GM19455 (cell line): Measurements from ENCODE around the gene MYL12A.
A peak's percentile ranks its signal among the peaks of the same experiment; 100 is the strongest.
"Not testable (repeated sequence)": the region's sequence is repeated elsewhere in the genome, so short reads cannot be mapped to it uniquely, and the experiment has no call there.

Experiments
- ATAC-seq: cut with Tn5 transposase; IDR thresholded peaks from one replicate; pipeline ENCODE4 v1.9.1; 2021; ENCODE audit not compliant: unreplicated experiment

MYL12A gene

DNA sequence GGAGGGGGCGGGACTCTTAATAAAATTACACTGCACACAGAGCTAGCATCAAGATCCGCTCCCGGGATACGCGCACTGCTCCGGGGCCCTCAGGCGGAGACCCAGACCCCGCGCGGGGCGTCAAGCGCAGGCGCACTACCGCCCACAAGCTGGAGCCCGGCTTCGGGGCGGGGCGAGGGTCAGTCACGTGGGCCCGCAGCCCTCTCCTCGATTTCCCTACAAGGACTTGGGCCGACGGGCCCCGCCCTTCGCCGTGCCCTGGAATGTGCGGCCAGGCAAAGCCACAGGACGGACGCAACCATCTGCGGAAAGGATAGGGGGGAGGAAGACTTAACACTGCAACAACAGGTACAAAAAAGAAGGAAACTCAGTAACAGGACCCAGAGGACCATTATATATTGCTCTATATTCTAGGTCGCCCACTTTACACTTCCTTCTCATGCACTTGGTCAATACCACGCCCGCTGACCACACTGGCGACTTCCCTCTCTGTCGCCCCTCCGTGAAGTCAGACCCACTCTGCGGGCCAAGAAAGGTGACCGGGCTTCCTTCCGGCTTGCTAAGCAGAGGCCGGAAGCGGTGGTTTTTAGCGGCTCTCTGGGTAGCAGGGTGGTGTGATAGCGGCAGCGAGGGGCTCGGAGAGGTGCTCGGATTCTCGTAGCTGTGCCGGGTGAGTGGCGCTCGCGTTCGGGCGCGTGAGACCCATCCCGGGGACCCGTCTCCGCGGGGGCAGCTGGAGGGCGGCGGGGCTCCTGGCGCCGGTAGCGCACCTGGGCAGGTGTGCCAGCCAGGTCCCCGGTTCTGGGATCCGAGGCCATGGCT lies at the start of gene MYL12A:
Gene MYL12A, plus strand, starts transcription at position 562 of the 822 bp plus-strand sequence. CDS start 5,447 bp downstream, outside the sequence.
- peak; percentile 81 for ATAC-seq

DNA sequence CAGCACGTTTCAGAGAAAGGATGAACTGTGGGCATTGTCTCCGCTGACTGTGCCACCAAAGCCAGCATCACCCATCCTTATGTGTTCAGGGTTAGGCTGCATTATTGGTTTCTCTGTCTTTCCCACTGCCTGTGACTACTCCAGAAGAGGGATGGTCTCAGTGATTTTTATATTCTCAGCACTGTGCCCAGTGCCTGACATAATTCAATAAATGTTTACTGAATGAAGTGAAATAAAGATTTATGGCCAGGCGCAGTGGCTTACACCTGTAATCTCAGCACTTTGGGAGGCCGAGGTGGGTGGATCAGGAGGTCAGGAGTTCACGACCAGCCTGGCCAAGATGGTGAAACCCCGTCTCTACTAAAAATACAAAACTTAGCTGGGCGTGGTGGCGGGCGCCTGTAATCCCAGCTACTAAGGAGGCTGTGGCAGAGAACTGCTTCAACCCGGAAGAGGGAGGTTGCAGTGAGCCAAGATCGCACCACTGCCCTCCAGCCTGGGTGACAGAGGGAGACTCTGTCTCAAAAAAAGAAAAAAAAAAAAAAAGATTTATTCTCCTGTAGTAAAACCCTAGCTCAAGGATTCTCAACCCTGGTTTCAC lies 49.2 kb upstream of the MYL12A start:
- ATAC-seq, result not testable (repeated sequence)

DNA sequence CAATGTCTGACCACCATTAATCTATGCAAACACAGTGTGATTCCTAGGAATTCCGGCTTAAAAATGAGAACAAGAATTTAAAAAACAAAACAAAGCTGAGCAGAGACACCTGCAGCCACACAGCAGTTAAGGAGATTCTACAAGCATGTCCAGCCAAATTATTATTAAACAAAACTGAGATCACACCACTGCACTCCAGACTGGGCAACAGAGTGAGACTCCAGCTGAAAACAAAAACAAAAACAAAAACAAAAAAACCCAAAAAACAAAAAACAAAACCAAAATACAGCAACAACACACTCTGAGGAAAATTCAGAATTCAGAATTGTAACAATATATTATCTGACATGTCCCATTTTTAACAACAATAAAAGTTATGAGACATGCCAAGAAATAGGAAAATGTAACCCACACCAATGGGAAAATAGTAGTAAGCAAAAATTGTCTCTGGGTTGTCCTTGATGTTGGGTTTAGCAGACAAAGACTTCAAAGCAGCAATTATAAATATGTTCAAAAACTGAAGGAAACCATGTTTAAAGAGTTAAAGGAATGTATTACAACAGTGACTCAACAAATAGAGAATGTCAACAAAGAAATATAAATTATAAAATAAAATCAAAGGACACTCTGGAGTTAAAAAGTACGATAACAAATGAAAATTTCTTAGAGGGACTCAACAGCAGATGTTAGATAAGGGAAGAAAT lies 47.5 kb upstream of the MYL12A start:
- no peak for ATAC-seq

DNA sequence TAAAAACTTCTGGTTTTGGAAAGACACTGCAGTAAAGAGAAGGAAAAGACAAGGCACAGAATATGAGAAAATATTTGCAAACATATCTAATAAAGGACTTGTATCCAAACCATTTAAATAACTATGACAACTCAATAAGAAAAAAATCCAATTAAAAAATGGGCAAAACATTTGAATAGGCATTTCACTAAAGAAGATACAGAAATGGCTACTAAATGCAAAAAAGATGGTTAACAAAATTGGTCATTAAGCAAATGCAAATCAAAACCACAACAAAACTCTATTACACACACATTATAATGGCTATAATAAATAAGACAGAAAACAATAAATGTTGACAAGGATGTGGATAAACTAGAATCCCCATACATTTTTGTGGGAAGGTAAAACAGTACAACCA lies 42.4 kb upstream of the MYL12A start:
- no peak for ATAC-seq

DNA sequence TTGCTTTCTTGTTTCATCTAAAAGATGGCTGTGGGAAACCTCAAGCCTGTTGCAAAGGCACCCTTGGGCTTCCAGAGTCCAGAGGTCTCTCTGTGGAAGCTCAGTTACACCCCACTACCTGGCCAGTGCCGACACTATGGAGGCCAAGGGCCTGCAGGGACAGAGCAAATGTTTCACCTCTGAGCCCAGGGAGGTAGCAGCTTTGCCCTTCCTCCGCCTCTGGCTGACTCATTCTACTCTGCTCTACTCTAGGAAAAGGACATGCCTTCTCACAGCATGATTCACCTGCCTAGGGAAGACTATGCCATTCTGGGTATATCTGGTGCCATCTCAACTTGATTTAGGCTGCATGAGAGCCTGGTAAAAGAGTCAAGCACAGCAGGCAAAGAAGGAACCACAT lies 40.0 kb upstream of the MYL12A start:
- no peak for ATAC-seq

DNA sequence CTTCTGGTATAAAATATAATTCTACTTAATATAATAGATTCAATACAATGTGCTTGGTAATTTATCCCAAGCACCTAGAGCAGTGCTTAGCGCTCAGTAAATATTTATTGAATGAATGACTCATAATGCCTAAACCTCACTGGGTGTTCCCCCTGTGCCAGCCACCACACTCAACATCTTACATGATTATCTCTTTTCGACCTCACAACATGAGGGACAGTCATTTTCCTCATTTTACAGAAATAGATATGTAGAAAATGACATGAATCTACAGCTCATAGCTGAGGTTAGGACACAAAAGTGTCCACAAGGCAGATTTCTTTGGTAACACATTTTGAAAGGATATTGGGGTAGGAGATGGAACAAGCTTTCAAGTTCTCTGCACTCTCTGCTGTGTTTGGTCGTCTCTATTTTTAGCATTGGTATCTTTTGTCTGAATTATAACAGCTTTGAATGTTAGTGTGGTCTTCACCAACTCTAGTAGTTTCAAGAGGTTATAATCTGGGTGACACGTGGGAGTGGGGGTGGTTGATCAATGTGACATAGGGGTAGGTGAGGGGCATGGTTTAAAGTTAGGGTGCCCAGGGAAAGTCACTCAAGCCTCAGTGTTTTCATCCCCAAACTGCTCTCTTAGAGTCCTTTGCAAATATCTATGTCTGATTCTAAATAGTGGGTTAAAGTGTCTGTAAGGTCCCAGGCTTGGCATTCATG lies 37.6 kb upstream of the MYL12A start:
- peak; percentile 63 for ATAC-seq

DNA sequence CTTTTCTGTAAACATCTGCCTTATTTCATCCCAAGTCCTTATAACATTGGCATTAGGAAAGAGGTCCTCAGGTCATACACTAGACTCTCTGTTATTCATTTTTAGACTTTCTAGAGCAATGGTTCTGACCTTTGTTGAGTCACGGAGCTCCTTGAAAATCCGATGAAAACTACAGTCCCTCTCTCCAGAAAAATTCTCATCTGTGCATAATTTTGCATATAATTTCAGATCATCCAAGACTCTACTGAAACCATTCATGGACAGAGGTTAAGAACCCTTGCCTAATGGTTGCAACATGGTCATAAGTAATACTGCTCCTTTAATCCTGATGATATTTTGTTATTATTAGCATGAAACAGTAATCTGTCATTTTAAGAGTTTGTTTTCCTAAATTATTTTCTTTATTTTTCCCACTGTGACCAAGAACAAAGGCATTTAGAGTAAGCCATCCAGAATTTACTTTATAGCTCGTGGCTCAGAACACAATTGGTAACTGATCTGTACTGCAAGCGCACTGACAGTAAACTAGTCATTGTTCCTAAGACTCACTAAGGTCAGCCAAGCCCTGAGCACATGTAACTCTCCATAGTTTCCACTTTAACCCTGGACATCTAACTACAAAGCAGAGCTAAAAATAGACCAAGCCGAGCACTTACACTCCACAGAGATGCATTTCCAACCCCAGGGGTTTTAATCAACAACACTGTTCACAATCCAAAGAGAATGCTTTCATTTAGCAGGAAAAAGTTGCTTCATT lies 36.2 kb upstream of the MYL12A start:
- no peak for ATAC-seq

DNA sequence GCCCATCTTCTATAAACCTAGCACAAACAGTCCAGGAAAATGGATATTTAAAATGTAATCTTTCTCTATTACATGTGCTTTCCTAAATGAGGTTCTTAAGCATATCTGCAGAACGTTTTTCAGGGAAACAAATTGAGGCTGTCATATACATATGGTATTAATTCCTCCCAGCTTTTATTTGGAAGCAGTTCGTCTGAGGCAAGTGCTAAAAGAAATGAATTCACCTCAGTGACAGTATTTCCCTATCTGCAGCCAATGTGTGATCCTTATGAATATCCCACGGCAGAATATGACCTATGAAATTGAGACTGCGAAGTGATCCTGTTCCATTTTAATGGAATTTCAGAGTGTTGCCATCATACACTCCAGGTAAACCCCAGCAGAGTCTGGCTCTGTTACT lies 34.9 kb upstream of the MYL12A start:
- ATAC-seq, result no peak

DNA sequence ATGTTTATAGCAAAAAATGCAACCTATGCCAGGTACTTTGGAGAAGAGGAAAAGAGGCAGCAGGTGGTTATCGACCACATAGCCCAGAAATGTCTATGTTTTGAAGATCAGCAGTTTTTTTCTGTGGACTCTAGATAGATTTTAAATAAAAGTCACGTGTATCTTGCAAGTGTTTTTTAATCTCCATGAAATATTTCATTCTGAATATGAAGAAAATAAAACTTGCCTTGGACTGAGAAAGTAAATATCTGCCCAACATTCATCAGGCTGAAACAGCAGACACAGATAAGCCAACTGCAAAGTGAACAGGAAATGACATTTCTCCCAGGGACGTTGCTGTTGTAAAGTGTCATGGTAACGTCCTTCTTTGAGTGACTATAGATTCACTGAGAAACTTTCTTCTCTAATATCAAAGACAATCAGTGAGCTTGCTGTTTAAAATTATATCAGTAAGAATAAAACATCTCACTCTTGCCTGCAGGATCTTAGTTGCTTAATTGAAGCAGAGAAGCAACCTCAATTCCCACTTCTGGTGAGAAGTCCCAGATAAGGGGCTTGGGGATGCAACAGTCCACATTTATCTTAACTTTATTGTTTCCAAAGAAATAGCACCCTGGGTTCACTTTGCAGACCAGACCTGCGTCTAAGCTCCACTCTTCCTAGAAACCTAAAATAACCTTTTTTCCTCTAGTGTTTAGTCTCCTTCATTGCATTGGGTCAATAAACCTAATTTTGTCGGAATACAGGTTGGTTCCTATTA lies 34.1 kb upstream of the MYL12A start:
- no peak for ATAC-seq

DNA sequence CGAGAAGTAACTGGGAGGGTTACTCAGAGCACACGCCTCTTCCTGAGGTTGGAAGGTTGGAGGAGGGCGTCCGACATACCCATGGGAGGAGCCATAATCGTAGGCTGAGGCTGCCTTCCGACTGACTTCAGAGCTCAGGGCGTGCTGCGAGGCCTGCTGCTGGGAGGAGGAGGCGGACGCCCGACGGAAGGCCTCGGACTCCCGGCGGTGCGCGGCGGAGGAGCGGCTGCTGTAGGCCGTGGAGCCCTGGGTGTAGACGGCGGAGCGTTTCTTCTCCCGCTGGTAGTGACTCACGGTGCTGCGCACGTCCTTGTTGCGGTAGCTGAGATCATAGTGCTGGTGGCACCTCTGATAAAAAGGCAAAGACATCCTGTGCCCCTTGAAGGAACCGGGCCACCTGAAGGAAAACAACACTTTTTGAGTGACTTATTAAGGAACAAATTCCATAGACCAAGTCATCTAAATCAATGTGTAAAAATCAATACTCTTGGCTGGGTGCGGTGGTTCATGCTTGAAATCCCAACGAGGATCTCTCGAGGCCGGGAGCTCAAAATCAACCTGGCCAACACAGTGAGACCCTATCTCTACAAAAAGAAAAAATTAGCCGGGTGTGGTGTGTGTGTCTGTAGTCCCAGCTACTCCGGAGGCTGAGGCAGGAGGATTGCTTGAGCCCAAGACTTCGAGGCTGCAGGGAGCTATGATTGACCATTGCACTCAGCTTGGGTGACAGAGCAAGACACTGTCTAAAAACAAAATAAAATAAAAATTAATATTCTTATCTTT lies 32.6 kb upstream of the MYL12A start:
- no peak for ATAC-seq

DNA sequence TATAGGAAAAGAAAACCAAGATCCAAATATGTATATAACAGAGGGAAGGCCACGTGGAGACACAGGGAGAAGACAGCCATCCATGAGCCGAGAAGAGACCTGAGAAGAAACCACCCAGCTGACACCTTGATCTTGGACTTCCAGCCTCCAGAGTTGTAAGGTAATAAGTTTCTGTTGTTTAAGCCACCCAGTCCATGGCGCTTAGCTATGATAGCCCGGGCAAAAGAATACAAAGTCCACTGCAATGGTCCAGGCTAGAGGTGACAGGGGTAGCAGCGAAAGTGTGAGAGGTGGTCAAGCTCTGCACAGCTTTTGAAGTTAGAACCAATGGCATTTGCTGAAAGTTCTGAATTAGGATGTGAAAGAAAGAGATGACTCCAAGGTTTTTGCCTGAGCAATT lies 30.6 kb upstream of the MYL12A start:
- no peak for ATAC-seq

DNA sequence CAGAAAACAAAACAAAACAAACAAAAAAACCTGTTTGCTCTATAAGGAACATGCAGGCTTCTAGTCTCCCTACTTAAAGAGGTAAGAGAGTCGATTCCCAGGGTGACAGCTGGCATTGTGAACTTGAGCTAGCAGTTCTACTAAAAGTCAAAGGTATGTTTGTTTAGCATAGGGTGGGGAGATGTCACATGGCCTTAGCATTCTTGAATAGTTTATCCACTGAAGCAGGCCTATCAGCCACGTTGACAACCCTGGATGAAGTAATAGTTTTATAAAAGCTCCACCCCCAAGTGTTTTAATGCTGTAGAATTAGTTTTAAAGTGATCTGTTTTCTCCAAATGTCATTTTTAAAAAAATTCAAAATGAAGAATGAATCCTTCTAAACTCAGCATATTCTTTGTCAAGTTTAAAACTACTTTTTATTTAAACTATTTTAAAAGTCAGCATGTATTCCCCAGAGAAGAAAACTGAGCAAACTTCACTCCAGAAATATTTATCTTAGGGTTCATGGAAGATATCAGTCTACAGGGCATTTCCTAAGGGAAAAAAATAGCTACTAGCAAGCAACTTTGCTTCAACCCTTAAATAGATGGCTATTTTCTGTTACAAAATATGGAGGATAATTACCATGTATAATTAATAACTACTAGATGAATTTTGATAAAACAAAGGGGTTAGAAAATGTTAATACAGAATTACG lies 29.5 kb upstream of the MYL12A start:
- ATAC-seq, result no peak

DNA sequence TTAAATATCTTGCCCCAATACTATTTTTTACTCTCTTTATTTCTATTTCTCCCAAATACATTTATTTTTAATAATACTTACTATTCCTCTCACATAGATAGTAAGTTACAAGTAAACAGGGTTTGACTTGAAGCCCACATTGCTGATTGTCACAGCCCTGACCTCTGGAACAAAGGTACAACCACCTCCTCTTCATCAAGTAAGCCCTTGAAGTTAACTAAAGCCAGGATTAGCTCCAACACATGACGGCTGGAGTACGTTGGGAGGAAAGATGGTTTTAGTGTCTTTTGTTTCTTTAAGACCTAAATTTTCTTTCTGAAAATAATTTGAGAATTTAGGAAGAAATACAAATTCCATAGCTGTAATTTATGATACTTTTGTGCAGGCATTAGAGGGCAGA lies 28.8 kb upstream of the MYL12A start:
- ATAC-seq, result no peak

DNA sequence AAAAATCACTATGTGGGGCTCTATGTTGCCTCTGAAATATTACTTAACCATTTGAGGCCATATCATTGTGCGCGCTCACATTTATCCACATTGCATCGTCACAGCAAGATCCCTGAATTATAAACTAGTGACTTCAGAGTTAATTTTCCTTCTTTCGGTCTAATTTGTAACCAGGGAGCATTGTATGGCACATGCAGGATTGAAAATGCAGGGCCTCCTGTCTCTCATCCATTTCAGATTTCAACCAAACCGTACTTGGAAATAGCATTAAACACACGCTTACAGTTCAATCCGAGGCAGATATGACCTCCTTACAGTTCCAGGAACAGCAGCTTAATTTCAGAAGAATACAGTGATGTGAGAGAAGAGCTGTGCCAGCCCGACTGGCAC lies 28.4 kb upstream of the MYL12A start:
- ATAC-seq, result no peak

DNA sequence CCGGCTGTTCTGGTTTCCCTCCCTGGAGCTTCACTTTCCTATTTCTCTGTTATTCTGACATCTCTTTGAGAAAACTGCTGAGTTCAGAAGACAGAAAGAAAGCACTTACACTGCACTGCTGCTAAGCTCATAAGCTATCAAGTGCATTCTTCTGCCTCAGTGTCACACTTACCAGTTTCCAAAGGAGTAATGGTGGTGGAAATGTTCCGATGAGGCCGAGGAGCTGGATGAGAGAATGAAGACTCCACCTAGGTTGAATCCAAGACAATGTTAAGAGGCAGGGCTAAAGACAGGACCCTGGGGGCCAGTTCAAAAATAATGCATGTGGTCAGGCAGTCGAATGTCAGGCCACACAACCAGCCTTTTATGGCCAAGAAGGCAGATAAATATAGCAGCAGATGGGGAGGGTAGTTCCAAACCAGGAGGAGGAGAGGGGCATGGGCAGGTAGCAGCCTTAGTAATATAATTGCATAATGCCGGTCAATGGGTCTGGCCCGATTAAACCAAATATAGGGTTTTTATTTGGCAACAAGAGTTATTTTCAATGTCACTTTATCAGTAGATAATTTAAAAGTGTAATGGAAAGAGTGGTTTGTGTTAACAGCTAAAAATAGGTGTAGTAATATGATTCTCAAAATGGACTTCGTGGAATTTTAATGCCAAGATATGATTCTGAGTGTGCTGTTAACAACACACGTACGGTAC lies 27.8 kb upstream of the MYL12A start, which contains the start of gene MYOM1:
Gene MYOM1, minus strand, starts transcription at position 338 of the 705 bp plus-strand sequence. CDS start 4,745 bp downstream, outside the sequence.
- no peak for ATAC-seq

DNA sequence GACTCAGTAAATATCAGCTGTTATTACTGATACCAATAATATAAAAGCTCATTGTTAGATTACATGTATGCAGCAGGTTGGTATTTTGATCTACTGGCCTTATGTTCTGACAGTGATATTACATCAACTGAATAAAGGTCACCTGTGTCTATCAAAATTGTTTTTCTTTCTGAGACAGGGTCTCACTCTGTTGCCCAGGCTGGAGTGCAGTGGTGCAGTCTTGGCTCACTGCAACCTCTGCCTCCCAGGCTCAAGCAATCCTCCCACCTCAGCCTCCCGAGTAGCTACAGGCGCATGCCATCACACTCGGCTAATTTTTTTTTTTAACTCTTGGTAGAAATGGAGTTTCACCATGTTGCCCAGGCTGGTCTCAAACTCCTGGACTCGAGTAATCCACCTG lies 26.7 kb upstream of the MYL12A start:
- ATAC-seq, result not testable (repeated sequence)

DNA sequence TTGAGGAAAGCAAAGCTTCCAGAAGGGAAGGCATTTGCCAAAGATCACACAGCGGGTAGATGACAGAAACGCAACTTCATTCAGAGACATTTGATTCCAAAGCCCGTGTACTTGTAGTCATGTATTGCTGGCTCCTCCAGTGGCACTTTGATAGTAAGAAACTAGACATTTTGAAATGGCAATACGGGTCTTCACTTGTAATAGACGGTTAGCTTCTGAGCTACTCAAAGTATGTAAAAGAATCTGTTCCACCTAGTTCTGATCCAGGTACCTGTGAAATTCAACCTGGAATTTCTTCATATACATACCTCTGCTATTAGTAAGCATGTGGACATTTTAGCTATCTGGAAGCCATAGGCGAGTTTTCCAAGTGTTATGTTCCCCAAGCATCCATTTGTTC lies 26.1 kb upstream of the MYL12A start:
- no peak for ATAC-seq

DNA sequence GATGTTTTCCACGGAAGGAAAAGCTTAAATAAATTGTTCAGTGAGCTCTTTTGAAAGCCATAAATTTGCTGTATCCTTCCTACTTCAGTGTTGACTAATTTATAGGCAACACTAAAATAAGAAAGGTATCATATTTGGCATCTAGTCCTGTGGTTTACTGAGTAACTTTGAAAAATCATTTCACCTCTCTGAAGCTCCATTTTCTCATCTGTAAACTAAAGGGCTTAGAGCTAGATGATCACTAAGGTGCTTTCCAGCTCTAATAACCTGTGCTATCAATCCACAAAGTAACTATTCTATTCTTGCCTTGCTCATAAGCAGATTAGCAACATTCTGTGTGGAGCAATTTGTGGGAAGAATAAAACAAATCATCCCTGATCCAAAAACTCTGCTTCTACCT lies 24.2 kb upstream of the MYL12A start:
- ATAC-seq, result no peak
